ENCODE data around the gene MYO7A. TPM values are rescaled to one million over a fixed set of nuclear protein-coding genes. Genes with fewer than 3 reads are reported as not detected.

The MYO7A gene
- total and polyA plus RNA-seq, 12 donors, result 0.91 to 6.8 (median 2.8) TPM

- ATAC-seq, result peak in 1 of 8 donors; percentile 14
- Histone ChIP-seq H3K36me3 (peaks cover 0 to 21% (median 0%) of the 10 kb centered on the region in 9 donors), H3K27ac (no peak overlapping the region), H3K27me3 (no peaks in the 10 kb centered on the region), H3K9me3 (no peaks in the 10 kb centered on the region), H3K4me1 (peaks cover 0 to under 1% (median 0%) of the 10 kb centered on the region in 9 donors), H3K4me3 (no peak overlapping the region)
- intact Hi-C loops (cut with DNase I), result loop anchor here in 9 of 10 donors (2.0 to 10.0 kb wide), 7 partner anchors 62 to 358 kb away; partner anchors contain the start of gene MYO7A (in 2 of the 9)
- no peak for DNase-seq
- no peak for TF ChIP-seq CTCF (IDR thresholded peaks at IDR 0.05)
- WGBS, 2 donors, result 95 to 96% methylated on average over 28 of the region's 28 CpGs
These were observed 61.7 kb downstream of the MYO7A start for GRCh38 chr11:77189588-77190210.

- WGBS, 2 donors, result 89% methylated on average over 21 of the region's 21 CpGs
- no peaks in the 10 kb centered on the region for H3K27me3 ChIP-seq
- ATAC-seq, result no peak
- H3K36me3 ChIP-seq, result peaks cover 0 to 21% (median 0%) of the 10 kb centered on the region in 9 donors
- DNase-seq, result no peak
- H3K27ac ChIP-seq, result no peak overlapping the region
- intact Hi-C loops (cut with DNase I), result loop anchor here in 1 of 10 donors (5.0 kb wide), 1 partner anchor 357 kb away; no protein-coding TSS in a partner anchor
- TF ChIP-seq CTCF (IDR thresholded peaks at IDR 0.05), result no peak
- H3K4me3 ChIP-seq, result no peak overlapping the region
- peaks cover 0 to 9% (median 4%) of the 10 kb centered on the region in 9 donors for H3K4me1 ChIP-seq
- no peaks in the 10 kb centered on the region for H3K9me3 ChIP-seq
These were observed 62.5 kb downstream of the MYO7A start for GRCh38 chr11:77190331-77191075.

- intact Hi-C loops (cut with DNase I), result loop anchor here in 1 of 10 donors (5.0 kb wide), 1 partner anchor 356 kb away; no protein-coding TSS in a partner anchor
- Histone ChIP-seq H3K9me3 (no peaks in the 10 kb centered on the region), H3K4me1 (peaks cover 0 to 11% (median 4%) of the 10 kb centered on the region in 9 donors), H3K36me3 (peaks cover 0 to 21% (median 0%) of the 10 kb centered on the region in 9 donors), H3K27me3 (no peaks in the 10 kb centered on the region), H3K4me3 (no peak overlapping the region), H3K27ac (no peak overlapping the region)
- TF ChIP-seq CTCF (IDR thresholded peaks at IDR 0.05), result no peak
- WGBS, 2 donors, result 77 to 83% methylated on average over 11 of the region's 11 CpGs
- DNase-seq, result no peak
- no peak for ATAC-seq
These were observed 63.4 kb downstream of the MYO7A start for GRCh38 chr11:77191429-77191822.

- intact Hi-C loops (cut with DNase I), result loop anchor here in 1 of 10 donors (5.0 kb wide), 1 partner anchor 355 kb away; no protein-coding TSS in a partner anchor
- DNase-seq, result peak in 1 of 2 donors; percentile 29
- peak in 7 of 9 donors; percentile 19 to 50 (median 44) for TF ChIP-seq CTCF (IDR thresholded peaks at IDR 0.05)
- peaks cover 0 to 11% (median 4%) of the 10 kb centered on the region in 9 donors for H3K4me1 ChIP-seq
- no peaks in the 10 kb centered on the region for H3K9me3 ChIP-seq
- no peak overlapping the region for H3K27ac ChIP-seq
- 33 to 42% methylated on average over 27 of the region's 27 CpGs for WGBS, 2 donors
- no peak for ATAC-seq
- H3K4me3 ChIP-seq, result no peak overlapping the region
- H3K36me3 ChIP-seq, result peaks cover 0 to 21% (median 0%) of the 10 kb centered on the region in 9 donors
- no peaks in the 10 kb centered on the region for H3K27me3 ChIP-seq
These were observed 63.9 kb downstream of the MYO7A start for GRCh38 chr11:77191823-77192495.
